ENCODE data around the gene GSTM1. TPM values are rescaled to one million over a fixed set of nuclear protein-coding genes. Genes with fewer than 3 reads are reported as not detected.
A peak's percentile ranks its signal among the peaks of the same experiment; 100 is the strongest.

GSTM1 gene
- total and polyA plus RNA-seq, 2 of the 8 experiments (the other 6 are each of a cell fraction or from before 2014, with no cell fraction given) = 16.7 to 42.5 TPM

DNA sequence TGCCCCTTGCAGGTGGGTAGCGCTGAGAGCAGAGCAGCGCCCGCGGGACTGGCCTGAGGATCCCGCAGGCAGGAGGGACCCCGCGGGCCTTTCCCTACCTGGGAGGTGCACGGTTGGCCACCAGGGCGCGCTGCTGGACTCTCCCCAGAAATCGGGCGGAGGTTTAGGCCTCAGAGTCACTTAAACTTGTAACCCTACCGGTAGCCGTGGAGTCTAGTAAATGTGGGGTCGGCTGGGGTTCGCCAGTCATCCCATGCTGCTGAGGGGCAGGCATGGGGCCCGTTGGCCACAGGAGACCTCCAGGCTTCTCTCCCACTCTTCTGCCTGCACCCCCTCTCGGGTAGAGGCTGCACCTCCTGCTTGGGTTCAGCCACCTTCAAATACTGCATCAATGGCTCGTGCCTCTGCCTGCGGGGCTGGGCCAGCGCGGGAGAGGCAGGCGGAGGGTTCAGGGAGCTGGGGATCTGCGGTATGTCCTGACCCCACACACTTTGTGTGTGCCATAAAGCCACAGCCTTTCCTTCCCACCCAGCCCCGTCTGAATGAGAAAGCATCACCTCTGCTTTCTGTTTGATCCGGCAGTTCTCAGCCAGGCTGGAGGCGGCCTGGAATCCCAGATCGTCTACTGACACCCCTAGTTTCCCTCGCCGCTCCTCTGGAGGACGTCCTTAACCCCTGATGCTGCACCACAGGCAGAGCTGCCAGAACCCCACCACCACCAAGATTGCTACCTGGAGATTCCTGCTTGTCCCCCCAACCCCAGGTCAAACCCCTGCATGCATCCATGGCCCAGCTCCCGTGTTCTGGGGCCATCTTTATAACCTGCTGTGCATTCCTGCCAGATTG, 44.0 kb upstream of the GSTM1 start (continued):
- peak; percentile 57; the same call in 1 of the 2 replicates for TF ChIP-seq YY1 (IDR thresholded peaks at IDR 0.05; ENCODE audit: low read depth, low read length)
- peak; percentile 40; the same call in 1 of the 2 replicates for TF ChIP-seq TBP (IDR thresholded peaks at IDR 0.05; ENCODE audit: low read depth, low read length)
- no peak for TF ChIP-seq BACH1 (IDR thresholded peaks at IDR 0.05; ENCODE audit: low read length)
- TF ChIP-seq SIX5 (IDR thresholded peaks at IDR 0.05; ENCODE audit: low read depth, low read length) = no peak
- no peak for TF ChIP-seq BRCA1 (IDR thresholded peaks at IDR 0.05; ENCODE audit: low read depth, low read length)
- TF ChIP-seq, protein P1, sequence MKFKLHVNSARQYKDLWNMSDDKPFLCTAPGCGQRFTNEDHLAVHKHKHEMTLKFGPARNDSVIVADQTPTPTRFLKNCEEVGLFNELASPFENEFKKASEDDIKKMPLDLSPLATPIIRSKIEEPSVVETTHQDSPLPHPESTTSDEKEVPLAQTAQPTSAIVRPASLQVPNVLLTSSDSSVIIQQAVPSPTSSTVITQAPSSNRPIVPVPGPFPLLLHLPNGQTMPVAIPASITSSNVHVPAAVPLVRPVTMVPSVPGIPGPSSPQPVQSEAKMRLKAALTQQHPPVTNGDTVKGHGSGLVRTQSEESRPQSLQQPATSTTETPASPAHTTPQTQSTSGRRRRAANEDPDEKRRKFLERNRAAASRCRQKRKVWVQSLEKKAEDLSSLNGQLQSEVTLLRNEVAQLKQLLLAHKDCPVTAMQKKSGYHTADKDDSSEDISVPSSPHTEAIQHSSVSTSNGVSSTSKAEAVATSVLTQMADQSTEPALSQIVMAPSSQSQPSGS (IDR thresholded peaks at IDR 0.05; ENCODE audit: low read length) = no peak
- TF ChIP-seq JUND (IDR thresholded peaks at IDR 0.05; ENCODE audit: low read length) = 0 out of 2 replicates have a peak, but pooled peaks have one; percentile 18
- TF ChIP-seq SP4 (IDR thresholded peaks at IDR 0.05; ENCODE audit: low read length) = no peak
- TF ChIP-seq, protein P2, sequence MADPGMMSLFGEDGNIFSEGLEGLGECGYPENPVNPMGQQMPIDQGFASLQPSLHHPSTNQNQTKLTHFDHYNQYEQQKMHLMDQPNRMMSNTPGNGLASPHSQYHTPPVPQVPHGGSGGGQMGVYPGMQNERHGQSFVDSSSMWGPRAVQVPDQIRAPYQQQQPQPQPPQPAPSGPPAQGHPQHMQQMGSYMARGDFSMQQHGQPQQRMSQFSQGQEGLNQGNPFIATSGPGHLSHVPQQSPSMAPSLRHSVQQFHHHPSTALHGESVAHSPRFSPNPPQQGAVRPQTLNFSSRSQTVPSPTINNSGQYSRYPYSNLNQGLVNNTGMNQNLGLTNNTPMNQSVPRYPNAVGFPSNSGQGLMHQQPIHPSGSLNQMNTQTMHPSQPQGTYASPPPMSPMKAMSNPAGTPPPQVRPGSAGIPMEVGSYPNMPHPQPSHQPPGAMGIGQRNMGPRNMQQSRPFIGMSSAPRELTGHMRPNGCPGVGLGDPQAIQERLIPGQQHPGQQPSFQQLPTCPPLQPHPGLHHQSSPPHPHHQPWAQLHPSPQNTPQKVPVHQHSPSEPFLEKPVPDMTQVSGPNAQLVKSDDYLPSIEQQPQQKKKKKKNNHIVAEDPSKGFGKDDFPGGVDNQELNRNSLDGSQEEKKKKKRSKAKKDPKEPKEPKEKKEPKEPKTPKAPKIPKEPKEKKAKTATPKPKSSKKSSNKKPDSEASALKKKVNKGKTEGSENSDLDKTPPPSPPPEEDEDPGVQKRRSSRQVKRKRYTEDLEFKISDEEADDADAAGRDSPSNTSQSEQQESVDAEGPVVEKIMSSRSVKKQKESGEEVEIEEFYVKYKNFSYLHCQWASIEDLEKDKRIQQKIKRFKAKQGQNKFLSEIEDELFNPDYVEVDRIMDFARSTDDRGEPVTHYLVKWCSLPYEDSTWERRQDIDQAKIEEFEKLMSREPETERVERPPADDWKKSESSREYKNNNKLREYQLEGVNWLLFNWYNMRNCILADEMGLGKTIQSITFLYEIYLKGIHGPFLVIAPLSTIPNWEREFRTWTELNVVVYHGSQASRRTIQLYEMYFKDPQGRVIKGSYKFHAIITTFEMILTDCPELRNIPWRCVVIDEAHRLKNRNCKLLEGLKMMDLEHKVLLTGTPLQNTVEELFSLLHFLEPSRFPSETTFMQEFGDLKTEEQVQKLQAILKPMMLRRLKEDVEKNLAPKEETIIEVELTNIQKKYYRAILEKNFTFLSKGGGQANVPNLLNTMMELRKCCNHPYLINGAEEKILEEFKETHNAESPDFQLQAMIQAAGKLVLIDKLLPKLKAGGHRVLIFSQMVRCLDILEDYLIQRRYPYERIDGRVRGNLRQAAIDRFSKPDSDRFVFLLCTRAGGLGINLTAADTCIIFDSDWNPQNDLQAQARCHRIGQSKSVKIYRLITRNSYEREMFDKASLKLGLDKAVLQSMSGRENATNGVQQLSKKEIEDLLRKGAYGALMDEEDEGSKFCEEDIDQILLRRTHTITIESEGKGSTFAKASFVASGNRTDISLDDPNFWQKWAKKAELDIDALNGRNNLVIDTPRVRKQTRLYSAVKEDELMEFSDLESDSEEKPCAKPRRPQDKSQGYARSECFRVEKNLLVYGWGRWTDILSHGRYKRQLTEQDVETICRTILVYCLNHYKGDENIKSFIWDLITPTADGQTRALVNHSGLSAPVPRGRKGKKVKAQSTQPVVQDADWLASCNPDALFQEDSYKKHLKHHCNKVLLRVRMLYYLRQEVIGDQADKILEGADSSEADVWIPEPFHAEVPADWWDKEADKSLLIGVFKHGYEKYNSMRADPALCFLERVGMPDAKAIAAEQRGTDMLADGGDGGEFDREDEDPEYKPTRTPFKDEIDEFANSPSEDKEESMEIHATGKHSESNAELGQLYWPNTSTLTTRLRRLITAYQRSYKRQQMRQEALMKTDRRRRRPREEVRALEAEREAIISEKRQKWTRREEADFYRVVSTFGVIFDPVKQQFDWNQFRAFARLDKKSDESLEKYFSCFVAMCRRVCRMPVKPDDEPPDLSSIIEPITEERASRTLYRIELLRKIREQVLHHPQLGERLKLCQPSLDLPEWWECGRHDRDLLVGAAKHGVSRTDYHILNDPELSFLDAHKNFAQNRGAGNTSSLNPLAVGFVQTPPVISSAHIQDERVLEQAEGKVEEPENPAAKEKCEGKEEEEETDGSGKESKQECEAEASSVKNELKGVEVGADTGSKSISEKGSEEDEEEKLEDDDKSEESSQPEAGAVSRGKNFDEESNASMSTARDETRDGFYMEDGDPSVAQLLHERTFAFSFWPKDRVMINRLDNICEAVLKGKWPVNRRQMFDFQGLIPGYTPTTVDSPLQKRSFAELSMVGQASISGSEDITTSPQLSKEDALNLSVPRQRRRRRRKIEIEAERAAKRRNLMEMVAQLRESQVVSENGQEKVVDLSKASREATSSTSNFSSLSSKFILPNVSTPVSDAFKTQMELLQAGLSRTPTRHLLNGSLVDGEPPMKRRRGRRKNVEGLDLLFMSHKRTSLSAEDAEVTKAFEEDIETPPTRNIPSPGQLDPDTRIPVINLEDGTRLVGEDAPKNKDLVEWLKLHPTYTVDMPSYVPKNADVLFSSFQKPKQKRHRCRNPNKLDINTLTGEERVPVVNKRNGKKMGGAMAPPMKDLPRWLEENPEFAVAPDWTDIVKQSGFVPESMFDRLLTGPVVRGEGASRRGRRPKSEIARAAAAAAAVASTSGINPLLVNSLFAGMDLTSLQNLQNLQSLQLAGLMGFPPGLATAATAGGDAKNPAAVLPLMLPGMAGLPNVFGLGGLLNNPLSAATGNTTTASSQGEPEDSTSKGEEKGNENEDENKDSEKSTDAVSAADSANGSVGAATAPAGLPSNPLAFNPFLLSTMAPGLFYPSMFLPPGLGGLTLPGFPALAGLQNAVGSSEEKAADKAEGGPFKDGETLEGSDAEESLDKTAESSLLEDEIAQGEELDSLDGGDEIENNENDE (IDR thresholded peaks at IDR 0.05; ENCODE audit: insufficient replicate concordance, low read length) = no peak
